Stimulated activated CD8-positive, alpha-beta memory T cell treated with anti-CD3 and anti-CD28 coated beads, Interleukin-7, amount 100 ng/mL, for 1 hour (primary cell): Measurements from ENCODE around the gene IQGAP3.

Experiments used
- DNase-seq, 2 donors: peaks; one replicate each; pipeline ENCODE4 v3.0.0-alpha.2; 2020; ENCODE audit warnings: low read depth in 2 of 2

Gene IQGAP3

GRCh38 chr1:156484480-156485058 is 87.8 kb downstream of the IQGAP3 start:
- no peak for DNase-seq

- no peak for DNase-seq
These were observed 89.0 kb downstream of the IQGAP3 start for GRCh38 chr1:156483397-156483796.

- DNase-seq, result no peak
These were observed 90.1 kb downstream of the IQGAP3 start for GRCh38 chr1:156482276-156482675.

- DNase-seq, result no peak
These were observed 90.8 kb downstream of the IQGAP3 start for GRCh38 chr1:156481527-156481926.

DNA sequence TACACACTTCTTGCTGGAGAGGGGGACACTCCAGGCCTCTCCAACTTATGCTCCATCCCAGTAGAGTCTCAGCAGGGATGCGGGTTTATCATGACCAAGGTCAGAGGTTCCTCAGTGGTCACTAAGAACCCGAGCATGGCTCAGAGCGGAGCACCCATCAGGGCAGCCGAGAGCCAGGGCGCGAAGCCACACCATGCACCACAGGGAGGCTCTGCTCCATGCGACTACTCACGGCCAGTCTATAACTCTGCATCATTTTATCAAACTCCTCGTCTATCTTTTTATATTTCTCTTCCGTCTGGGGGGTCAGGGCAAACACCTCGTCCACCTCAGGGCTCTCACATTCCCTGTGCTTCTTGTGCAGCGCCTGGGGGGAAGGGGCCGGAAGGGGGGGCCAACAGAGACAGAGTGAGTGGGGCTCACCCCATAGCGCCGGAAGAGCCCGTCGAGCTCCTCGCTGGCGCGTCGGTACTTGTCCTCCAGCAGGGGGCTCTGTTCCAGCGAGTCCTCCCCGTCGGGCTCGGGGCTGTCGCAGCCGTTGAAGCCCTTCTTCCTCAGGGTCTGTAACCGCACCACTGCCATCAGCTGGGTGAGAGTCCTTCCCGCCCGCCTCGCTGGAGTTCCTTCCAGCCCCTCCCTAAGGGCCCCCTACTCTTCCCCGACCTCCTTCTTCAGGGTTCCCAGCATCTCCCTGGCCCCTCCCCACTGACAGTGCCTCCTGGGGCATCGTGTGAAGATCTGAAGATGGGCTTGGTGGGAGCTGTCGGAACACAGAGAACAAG is 91.8 kb downstream of the IQGAP3 start:
- DNase-seq, result peak; percentile 59 to 62

- no peak for DNase-seq
These were observed 92.4 kb downstream of the IQGAP3 start for GRCh38 chr1:156480016-156480370.

GRCh38 chr1:156479093-156480015 is 93.0 kb downstream of the IQGAP3 start:
- no peak for DNase-seq

DNA sequence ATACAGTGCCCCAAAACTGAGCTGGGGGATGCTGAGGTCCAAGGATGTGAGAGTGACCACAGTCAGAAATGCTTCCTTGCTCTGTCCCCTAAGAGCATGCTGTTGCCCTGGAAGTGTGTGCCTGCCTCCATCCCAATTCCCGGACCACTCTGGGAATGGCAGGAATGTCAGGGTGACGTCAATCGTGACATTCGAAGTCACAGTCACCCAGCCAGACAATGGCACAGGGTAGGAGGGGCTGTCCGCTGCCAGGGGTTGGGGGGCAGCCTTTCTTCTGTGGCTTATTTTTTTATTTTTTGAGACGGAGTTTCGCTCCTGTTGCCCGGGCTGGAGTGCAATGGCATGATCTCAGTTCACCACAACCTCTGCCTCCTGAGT is 94.1 kb downstream of the IQGAP3 start:
- no peak for DNase-seq

- DNase-seq, result no peak
These were observed 94.7 kb downstream of the IQGAP3 start for GRCh38 chr1:156477526-156478249.

GRCh38 chr1:156476501-156477298 is 95.7 kb downstream of the IQGAP3 start:
- DNase-seq, result no peak

DNA sequence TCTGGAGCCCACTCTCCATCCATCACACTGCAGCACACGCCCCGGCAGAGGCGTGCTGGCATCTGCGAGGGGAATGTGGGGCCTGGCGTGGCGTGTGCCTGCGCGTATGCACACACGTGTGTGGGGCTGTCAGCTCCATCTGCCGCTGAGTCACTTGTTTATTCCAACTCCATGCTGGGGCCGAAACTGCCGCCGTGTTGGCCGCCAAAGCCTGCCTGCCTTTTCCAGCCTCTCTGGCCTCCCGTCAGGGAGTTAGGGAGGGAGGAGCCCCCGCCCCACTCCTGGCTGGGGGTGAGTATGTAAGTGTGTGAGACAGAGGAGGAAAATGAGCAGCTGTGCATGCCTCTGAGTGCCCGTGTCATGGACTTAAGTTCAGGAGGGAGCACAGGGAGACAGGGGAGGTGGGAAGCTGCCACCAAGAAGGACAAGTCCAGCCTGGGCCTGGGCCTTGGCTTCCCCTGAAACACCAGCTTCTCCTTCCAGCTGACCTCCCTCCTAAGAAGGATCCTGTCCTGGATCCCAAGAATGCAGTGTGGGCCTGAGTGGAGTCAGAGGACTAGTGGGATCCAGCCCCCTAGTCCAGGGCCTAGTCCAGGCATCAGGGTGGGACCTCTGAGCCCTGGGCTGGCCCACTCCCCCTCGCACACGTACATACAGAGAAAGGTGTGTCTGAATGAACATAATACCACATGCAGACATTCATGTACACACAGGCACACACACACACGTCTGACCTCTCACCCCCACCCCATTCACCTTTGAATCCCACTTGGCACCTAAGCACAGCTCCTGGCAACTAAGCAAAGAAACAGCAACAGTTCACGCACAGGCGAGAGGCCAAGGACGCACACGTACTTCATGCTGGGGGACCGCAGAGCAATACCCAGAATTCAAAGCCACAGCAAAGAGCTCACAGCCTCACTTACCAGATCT is 96.5 kb downstream of the IQGAP3 start:
- no peak for DNase-seq
